CD8-positive, alpha-beta memory T cell (primary cell): ENCODE data around the gene ALDH1A1. TPM values are rescaled to one million over a fixed set of nuclear protein-coding genes. Genes with fewer than 3 reads are reported as not detected.

ENCODE experiments used
- CTCF ChIA-PET: fragments of 350-600 bp; sonication (Branson Sonifier 250); formaldehyde crosslinking; loops from one replicate; lab custom pipeline; 2021; ENCODE audit warnings: antibody characterized with exemption; lab: Charles Lee
- POLR2A ChIA-PET: fragments of 350-600 bp; sonication (Branson Sonifier 250); formaldehyde crosslinking; loops from one replicate; lab custom pipeline; 2021; ENCODE audit warnings: antibody characterized with exemption; lab: Charles Lee
- DNase-seq, 5 donors: peaks; one replicate each; pipeline versions ENCODE4 v3.0.0 to v3.0.0-alpha.2; 2020 to 2022; ENCODE audit warnings: mixed read lengths in 1 of 5
- H3K27ac ChIP-seq: one replicate; pipeline ENCODE4 v1.7.0; 2013; ENCODE audit warnings: low read depth, mild to moderate bottlenecking, low read length, moderate library complexity
- H3K27me3 ChIP-seq: 2 replicates; pipeline ENCODE4 v1.7.0; 2013; ENCODE audit warnings: low read length, mild to moderate bottlenecking; ENCODE audit not compliant: insufficient read depth, poor library complexity, severe bottlenecking
- H3K36me3 ChIP-seq: 2 replicates; pipeline ENCODE4 v1.7.0; 2013; ENCODE audit warnings: mild to moderate bottlenecking, low read length, moderate library complexity; ENCODE audit not compliant: insufficient read depth
- H3K4me1 ChIP-seq: 2 replicates; pipeline ENCODE4 v1.7.0; 2013; ENCODE audit warnings: mild to moderate bottlenecking, low read length, moderate library complexity; ENCODE audit not compliant: insufficient read depth
- H3K4me3 ChIP-seq: 2 replicates; pipeline ENCODE4 v1.7.0; 2013; ENCODE audit warnings: mild to moderate bottlenecking, low read length
- H3K9me3 ChIP-seq: 2 replicates; pipeline ENCODE4 v1.7.0; 2013; ENCODE audit warnings: mild to moderate bottlenecking, low read length
- H3K27ac Mint-ChIP-seq, 8 donors: one replicate each; pipeline ENCODE4 v1.8.0; 2020 to 2021; ENCODE audit warnings: mixed read lengths in 8 of 8, mild to moderate bottlenecking in 6 of 8, inconsistent platforms in 3 of 8, moderate library complexity in 3 of 8
- H3K27me3 Mint-ChIP-seq, 2 donors: one replicate each; pipeline ENCODE4 v1.8.0; 2020 to 2021; ENCODE audit warnings: mixed read lengths in 2 of 2, mild to moderate bottlenecking in 1 of 2, moderate library complexity in 1 of 2
- H3K36me3 Mint-ChIP-seq, 3 donors: one replicate each; pipeline ENCODE4 v1.8.0; 2020 to 2021; ENCODE audit warnings: mixed read lengths in 3 of 3, inconsistent platforms in 1 of 3, mild to moderate bottlenecking in 1 of 3
- H3K4me1 Mint-ChIP-seq, 3 donors: one replicate each; pipeline ENCODE4 v1.8.0; 2020 to 2021; ENCODE audit warnings: mixed read lengths in 3 of 3, inconsistent platforms in 1 of 3, mild to moderate bottlenecking in 1 of 3
- H3K4me3 Mint-ChIP-seq, 7 donors: one replicate each; pipeline ENCODE4 v1.8.0; 2020 to 2021; ENCODE audit warnings: mixed read lengths in 7 of 7, mild to moderate bottlenecking in 6 of 7, moderate library complexity in 4 of 7, inconsistent platforms in 2 of 7
- H3K9me3 Mint-ChIP-seq, 5 donors: one replicate each; pipeline ENCODE4 v1.8.0; 2020 to 2022; ENCODE audit warnings: mixed read lengths in 5 of 5, mild to moderate bottlenecking in 3 of 5, moderate library complexity in 2 of 5, inconsistent platforms in 1 of 5
- polyA plus RNA-seq: library from polyadenylated mRNA; unstranded; fragments of 300-500 nt; fragmentation: Illumina TruSeq; gene quantifications from one replicate; pipeline ENCODE4 v1.2.3, GENCODE V29; 2021
- total RNA-seq, 2 experiments: library from RNA; stranded (reverse); gene quantifications; one replicate each; pipeline ENCODE4 v1.2.3, GENCODE V29; 2021

The ALDH1A1 gene
- total and polyA plus RNA-seq, 3 experiments from 2014 or later, result 0.26 to 0.62 TPM; not detected in 1

DNA sequence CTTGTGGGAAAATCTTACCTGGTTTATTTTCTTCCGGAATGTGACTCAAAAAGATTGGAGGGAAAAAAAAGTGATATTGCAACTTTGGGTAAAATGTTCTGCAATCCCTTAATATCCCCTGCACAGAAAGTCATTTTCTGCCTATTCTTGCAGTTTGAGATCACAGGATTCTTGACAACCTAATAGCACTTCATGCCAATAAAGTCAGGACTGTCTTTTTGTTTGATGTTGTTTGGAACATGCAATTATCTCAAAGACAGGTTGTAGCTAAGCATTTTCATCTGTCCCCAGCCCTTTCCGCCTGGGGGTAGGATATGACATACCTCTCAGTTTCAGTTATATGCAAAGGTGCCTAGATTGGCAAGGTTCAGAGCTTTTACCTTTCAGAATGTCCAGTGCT, 63.9 kb downstream of the ALDH1A1 start:
- no peak for DNase-seq
- no peaks in the 10 kb centered on the region for H3K36me3 Mint-ChIP-seq
- ChIA-PET CTCF (no interaction called here), POLR2A (no interaction called here)
- no peaks in the 10 kb centered on the region for H3K27me3 Mint-ChIP-seq
- no peak overlapping the region for H3K4me3 Mint-ChIP-seq
- Histone ChIP-seq H3K27ac (no peak overlapping the region), H3K36me3 (no peaks in the 10 kb centered on the region), H3K9me3 (no peaks in the 10 kb centered on the region), H3K27me3 (no peaks in the 10 kb centered on the region), H3K4me3 (no peak overlapping the region), H3K4me1 (no peaks in the 10 kb centered on the region)
- no peaks in the 10 kb centered on the region for H3K4me1 Mint-ChIP-seq
- no peak overlapping the region for H3K27ac Mint-ChIP-seq
- no peaks in the 10 kb centered on the region for H3K9me3 Mint-ChIP-seq

DNA sequence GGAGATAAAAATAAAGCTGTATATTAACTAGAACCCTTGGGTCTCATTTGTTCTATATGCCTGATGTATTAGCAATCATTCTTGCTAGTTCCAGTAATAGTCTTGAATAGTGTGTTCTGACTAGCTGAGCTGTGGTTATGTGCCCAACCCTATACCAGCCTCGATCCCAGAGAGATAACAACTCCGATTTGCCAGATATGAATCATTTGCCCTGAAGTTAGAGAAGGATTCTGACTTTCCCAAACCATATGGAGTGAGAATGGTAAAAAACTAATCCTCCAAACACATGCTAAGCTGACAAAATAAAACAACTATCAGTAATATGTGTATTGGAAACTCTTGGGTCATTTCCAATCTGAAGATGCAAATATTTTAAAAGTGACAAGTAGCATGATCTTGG, 64.8 kb downstream of the ALDH1A1 start:
- H3K27me3 ChIP-seq, result no peaks in the 10 kb centered on the region
- Mint-ChIP-seq H3K9me3 (no peaks in the 10 kb centered on the region), H3K4me3 (no peak overlapping the region), H3K36me3 (no peaks in the 10 kb centered on the region), H3K4me1 (no peaks in the 10 kb centered on the region), H3K27ac (no peak overlapping the region), H3K27me3 (no peaks in the 10 kb centered on the region)
- H3K9me3 ChIP-seq, result no peaks in the 10 kb centered on the region
- no peaks in the 10 kb centered on the region for H3K4me1 ChIP-seq
- CTCF ChIA-PET, result no interaction called here
- POLR2A ChIA-PET, result no interaction called here
- no peak overlapping the region for H3K4me3 ChIP-seq
- no peak for DNase-seq
- no peak overlapping the region for H3K27ac ChIP-seq
- no peaks in the 10 kb centered on the region for H3K36me3 ChIP-seq

GRCh38 chr9:72886386-72886785, 66.5 kb downstream of the ALDH1A1 start:
- H3K4me3 ChIP-seq, result no peak overlapping the region
- Mint-ChIP-seq H3K27me3 (no peaks in the 10 kb centered on the region), H3K9me3 (no peaks in the 10 kb centered on the region), H3K36me3 (no peaks in the 10 kb centered on the region), H3K4me3 (no peak overlapping the region), H3K27ac (no peak overlapping the region), H3K4me1 (no peaks in the 10 kb centered on the region)
- POLR2A ChIA-PET, result no interaction called here
- CTCF ChIA-PET, result no interaction called here
- no peak overlapping the region for H3K27ac ChIP-seq
- H3K27me3 ChIP-seq, result no peaks in the 10 kb centered on the region
- no peaks in the 10 kb centered on the region for H3K9me3 ChIP-seq
- H3K4me1 ChIP-seq, result no peaks in the 10 kb centered on the region
- no peak for DNase-seq
- H3K36me3 ChIP-seq, result no peaks in the 10 kb centered on the region

- H3K9me3 ChIP-seq, result no peaks in the 10 kb centered on the region
- Mint-ChIP-seq H3K36me3 (no peaks in the 10 kb centered on the region), H3K27me3 (peaks cover 0 to 2% of the 10 kb centered on the region in 2 donors), H3K9me3 (no peaks in the 10 kb centered on the region), H3K4me1 (no peaks in the 10 kb centered on the region), H3K27ac (no peak overlapping the region), H3K4me3 (no peak overlapping the region)
- CTCF ChIA-PET, result no interaction called here
- no peaks in the 10 kb centered on the region for H3K36me3 ChIP-seq
- DNase-seq, result no peak
- no peak overlapping the region for H3K4me3 ChIP-seq
- H3K4me1 ChIP-seq, result no peaks in the 10 kb centered on the region
- POLR2A ChIA-PET, result no interaction called here
- H3K27ac ChIP-seq, result no peak overlapping the region
- no peaks in the 10 kb centered on the region for H3K27me3 ChIP-seq
These were observed 68.3 kb downstream of the ALDH1A1 start for GRCh38 chr9:72884508-72884907.

- no peak overlapping the region for H3K27ac Mint-ChIP-seq
- Histone ChIP-seq H3K4me1 (no peaks in the 10 kb centered on the region), H3K4me3 (no peak overlapping the region), H3K9me3 (no peaks in the 10 kb centered on the region), H3K27me3 (no peaks in the 10 kb centered on the region), H3K27ac (no peak overlapping the region), H3K36me3 (no peaks in the 10 kb centered on the region)
- DNase-seq, result no peak
- no peak overlapping the region for H3K4me3 Mint-ChIP-seq
- POLR2A ChIA-PET, result no interaction called here
- no peaks in the 10 kb centered on the region for H3K9me3 Mint-ChIP-seq
- H3K4me1 Mint-ChIP-seq, result no peaks in the 10 kb centered on the region
- H3K36me3 Mint-ChIP-seq, result no peaks in the 10 kb centered on the region
- H3K27me3 Mint-ChIP-seq, result peaks cover 0 to 2% of the 10 kb centered on the region in 2 donors
- CTCF ChIA-PET, result no interaction called here
These were observed 69.0 kb downstream of the ALDH1A1 start for GRCh38 chr9:72883875-72884274.

- H3K4me3 Mint-ChIP-seq, result no peak overlapping the region
- ChIA-PET POLR2A (no interaction called here), CTCF (no interaction called here)
- H3K27me3 ChIP-seq, result no peaks in the 10 kb centered on the region
- peaks cover 0 to 5% (median 0%) of the 10 kb centered on the region in 5 donors for H3K9me3 Mint-ChIP-seq
- H3K36me3 Mint-ChIP-seq, result no peaks in the 10 kb centered on the region
- DNase-seq, result no peak
- no peak overlapping the region for H3K27ac Mint-ChIP-seq
- H3K4me1 Mint-ChIP-seq, result no peaks in the 10 kb centered on the region
- H3K9me3 ChIP-seq, result no peaks in the 10 kb centered on the region
- no peak overlapping the region for H3K27ac ChIP-seq
- H3K4me1 ChIP-seq, result no peaks in the 10 kb centered on the region
- peaks cover 0 to 2% of the 10 kb centered on the region in 2 donors for H3K27me3 Mint-ChIP-seq
- H3K4me3 ChIP-seq, result no peak overlapping the region
- no peaks in the 10 kb centered on the region for H3K36me3 ChIP-seq
These were observed 70.6 kb downstream of the ALDH1A1 start for GRCh38 chr9:72882117-72882775.

DNA sequence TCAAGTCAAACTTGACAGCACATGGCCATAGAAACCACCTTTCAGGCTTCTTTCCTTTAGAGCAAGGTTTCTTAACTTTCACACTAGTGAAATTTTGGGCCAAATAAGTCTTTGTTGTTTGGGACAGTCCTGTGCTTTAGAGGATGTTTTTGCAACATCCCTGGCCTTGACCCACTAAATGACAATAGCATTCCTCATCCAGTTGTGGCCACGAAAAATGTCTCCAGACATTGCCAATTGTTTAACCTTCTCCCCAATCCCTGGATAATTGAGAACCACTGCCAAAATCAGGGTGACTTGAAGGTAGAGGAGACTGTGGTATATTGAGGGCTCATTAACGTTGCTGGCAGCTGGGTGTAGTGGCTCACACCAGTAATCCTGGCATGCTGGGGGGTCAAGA, 72.0 kb downstream of the ALDH1A1 start:
- no peak overlapping the region for H3K4me3 ChIP-seq
- no peaks in the 10 kb centered on the region for H3K36me3 ChIP-seq
- no peaks in the 10 kb centered on the region for H3K9me3 ChIP-seq
- DNase-seq, result no peak
- CTCF ChIA-PET, result no interaction called here
- Mint-ChIP-seq H3K4me3 (no peak overlapping the region), H3K36me3 (no peaks in the 10 kb centered on the region), H3K27me3 (peaks cover 0 to 2% of the 10 kb centered on the region in 2 donors), H3K9me3 (peaks cover 0 to 5% (median 0%) of the 10 kb centered on the region in 5 donors), H3K4me1 (no peaks in the 10 kb centered on the region), H3K27ac (no peak overlapping the region)
- no peaks in the 10 kb centered on the region for H3K27me3 ChIP-seq
- H3K27ac ChIP-seq, result no peak overlapping the region
- H3K4me1 ChIP-seq, result no peaks in the 10 kb centered on the region
- POLR2A ChIA-PET, result no interaction called here

GRCh38 chr9:72875221-72875620, 77.6 kb downstream of the ALDH1A1 start:
- CTCF ChIA-PET, result interaction anchor here (1.5 kb wide), 1 partner anchor 19 kb away, joined by 3 read pairs; no protein-coding TSS in a partner anchor

More at GRCh38 chr9:72875221-72875620, 77.6 kb downstream of the ALDH1A1 start:
- Histone ChIP-seq H3K4me3 (no peak overlapping the region), H3K27me3 (no peaks in the 10 kb centered on the region), H3K27ac (no peak overlapping the region), H3K36me3 (no peaks in the 10 kb centered on the region), H3K4me1 (no peaks in the 10 kb centered on the region), H3K9me3 (no peaks in the 10 kb centered on the region)
- no peak overlapping the region for H3K27ac Mint-ChIP-seq
- no peak overlapping the region for H3K4me3 Mint-ChIP-seq
- peaks cover 0 to 14% of the 10 kb centered on the region in 2 donors for H3K27me3 Mint-ChIP-seq
- H3K4me1 Mint-ChIP-seq, result no peaks in the 10 kb centered on the region
- H3K36me3 Mint-ChIP-seq, result no peaks in the 10 kb centered on the region
- peaks cover 0 to 5% (median 0%) of the 10 kb centered on the region in 5 donors for H3K9me3 Mint-ChIP-seq
- DNase-seq, result no peak
- POLR2A ChIA-PET, result no interaction called here
